ENCODE measurements around the gene CFAP107. TPM values are rescaled to one million over a fixed set of nuclear protein-coding genes. Genes with fewer than 3 reads are reported as not detected.
"Not testable (repeated sequence)": the region's sequence is repeated elsewhere in the genome, so short reads cannot be mapped to it uniquely, and the experiment has no call there.

Gene CFAP107
- total RNA-seq, 1 experiment from 2014 or later: not detected

DNA sequence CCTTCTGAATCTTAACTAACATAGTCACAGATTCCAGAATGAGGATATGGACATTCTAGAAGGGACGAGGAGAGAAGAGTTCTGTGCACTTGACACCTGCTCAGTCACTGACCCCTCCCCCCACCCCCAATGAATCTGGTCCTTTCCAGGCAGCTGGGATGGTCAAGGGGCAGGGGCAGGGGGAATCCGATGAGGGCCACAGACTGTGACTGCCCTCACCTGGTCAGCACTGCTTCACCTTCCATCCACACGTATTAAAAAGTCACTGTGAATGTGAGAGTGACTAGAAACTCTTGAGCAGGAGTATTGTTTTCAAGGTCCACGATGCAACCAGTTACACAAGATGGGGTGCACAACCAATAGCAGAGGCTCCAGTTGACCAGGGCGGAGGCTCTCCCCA lies 18.0 kb downstream of the CFAP107 start:
- no peaks in the 10 kb centered on the region for H3K9me3 ChIP-seq
- H3K4me3 ChIP-seq: no peak overlapping the region
- H3K27me3 ChIP-seq: peaks cover 8% of the 10 kb centered on the region; the same call in 1 of the 2 replicates
- H3K36me3 ChIP-seq: no peaks in the 10 kb centered on the region
- no peak for DNase-seq

DNA sequence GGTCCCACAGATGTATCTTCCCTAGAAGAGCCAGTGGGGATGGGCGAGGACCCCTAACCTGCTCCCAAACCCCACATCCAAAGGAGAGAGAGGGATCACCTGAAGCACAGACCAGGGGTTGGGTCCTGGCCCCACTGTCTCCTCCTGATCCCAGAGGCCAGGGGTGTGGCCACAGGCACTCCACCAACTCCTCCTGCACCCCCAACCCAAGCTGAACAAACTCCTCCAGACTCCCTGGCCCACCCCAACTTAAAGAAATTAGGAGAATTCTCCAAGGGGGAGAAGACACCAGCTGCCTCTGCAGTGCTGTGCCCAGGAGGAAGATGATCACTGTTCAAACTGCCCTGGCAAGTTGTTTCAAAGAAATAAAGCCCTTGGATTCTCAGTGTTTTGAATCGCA lies 23.0 kb downstream of the CFAP107 start:
- H3K4me3 ChIP-seq: no peak overlapping the region
- no peaks in the 10 kb centered on the region for H3K9me3 ChIP-seq
- peaks cover 8% of the 10 kb centered on the region; the same call in 1 of the 2 replicates for H3K27me3 ChIP-seq
- no peak for DNase-seq
- H3K36me3 ChIP-seq: no peaks in the 10 kb centered on the region

GRCh38 chr1:12769976-12770505 lies 24.0 kb downstream of the CFAP107 start:
- no peak for DNase-seq
- no peak overlapping the region for H3K4me3 ChIP-seq
- H3K9me3 ChIP-seq: no peaks in the 10 kb centered on the region
- H3K27me3 ChIP-seq: peaks cover 8% of the 10 kb centered on the region; the same call in 1 of the 2 replicates
- no peaks in the 10 kb centered on the region for H3K36me3 ChIP-seq

DNA sequence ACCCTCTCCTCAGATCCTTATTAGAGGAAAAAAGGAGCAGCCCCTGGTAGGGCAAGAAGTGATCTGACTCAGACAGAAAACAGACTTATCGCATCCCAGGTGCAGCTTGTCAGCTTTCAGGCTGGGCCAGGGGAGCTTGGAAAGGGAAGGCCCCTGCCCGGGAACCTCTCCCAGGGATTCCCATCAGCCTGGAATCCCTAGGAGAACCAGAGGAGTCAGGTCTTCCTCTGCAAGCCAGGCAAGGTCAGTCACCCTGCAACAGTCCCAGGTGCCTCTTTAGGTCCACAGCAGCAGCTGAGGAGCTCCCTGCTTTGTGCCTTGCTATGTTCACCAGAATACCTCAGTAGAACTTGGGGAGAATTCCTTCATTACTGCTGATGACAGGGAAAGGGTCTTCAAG lies 24.6 kb downstream of the CFAP107 start:
- H3K27me3 ChIP-seq: peaks cover 4% of the 10 kb centered on the region; the same call in 1 of the 2 replicates
- no peaks in the 10 kb centered on the region for H3K36me3 ChIP-seq
- DNase-seq: no peak
- H3K9me3 ChIP-seq: no peaks in the 10 kb centered on the region
- no peak overlapping the region for H3K4me3 ChIP-seq

DNA sequence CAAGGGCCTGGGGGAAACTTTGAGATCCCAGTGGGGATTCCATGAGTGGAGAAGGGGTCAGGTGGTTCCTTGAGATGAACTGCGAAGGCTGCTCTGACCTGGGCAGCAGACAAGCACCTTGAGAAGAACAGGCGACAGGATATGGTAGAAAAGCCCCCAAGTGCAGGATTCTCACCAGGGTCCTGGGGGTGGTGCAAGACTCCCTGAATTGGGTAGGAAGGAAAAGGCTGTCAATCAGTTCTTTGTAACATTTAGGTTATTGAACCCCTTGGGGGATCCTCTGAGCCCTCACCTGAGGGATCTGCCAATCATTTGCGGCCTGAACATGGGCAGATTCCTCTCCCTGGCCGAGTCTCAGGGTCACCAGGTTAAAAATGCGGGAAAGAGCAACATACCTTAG lies 25.2 kb downstream of the CFAP107 start:
- Histone ChIP-seq H3K36me3 (no peaks in the 10 kb centered on the region), H3K9me3 (no peaks in the 10 kb centered on the region), H3K4me3 (no peak overlapping the region), H3K27me3 (no peaks in the 10 kb centered on the region)
- DNase-seq: no peak

- no peak for DNase-seq
- Histone ChIP-seq H3K36me3 (no peaks in the 10 kb centered on the region), H3K27me3 (no peaks in the 10 kb centered on the region), H3K4me3 (no peak overlapping the region), H3K9me3 (no peaks in the 10 kb centered on the region)
Measured at GRCh38 chr1:12772520-12772919, 26.5 kb downstream of the CFAP107 start.

DNA sequence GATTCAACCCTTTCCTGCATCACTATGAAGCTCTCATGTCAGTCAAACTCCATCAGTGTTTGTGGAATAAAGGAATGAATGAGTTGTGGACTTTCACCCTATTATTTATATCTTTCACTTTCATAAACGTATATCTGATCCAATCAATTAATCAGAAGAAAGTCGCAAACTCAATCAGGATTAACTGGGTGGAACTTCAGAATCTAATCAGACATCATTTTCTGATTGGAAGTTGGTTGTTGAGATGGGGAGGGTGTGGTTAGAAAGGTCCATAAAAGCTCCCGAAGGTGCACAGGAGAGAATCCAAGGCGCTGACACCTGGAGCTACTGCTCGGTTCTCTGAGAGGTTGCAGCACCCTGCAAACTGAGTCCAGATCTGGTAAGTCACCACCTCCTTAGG lies 27.4 kb downstream of the CFAP107 start, which contains the start of gene PRAMEF12:
Gene PRAMEF12 (plus strand): TSS at position 301 of the 400 bp plus-strand sequence. CDS start 1,130 bp downstream, outside the sequence.
- H3K4me3 ChIP-seq: no peak within 1 kb of the TSS
- DNase-seq: no peak
- H3K27me3 ChIP-seq: no peaks in the 10 kb centered on the region
- H3K36me3 ChIP-seq: no peaks in the 10 kb centered on the region
- H3K9me3 ChIP-seq: no peaks in the 10 kb centered on the region

GRCh38 chr1:12774801-12775345 lies 28.9 kb downstream of the CFAP107 start:
- Histone ChIP-seq H3K36me3 (no peaks in the 10 kb centered on the region), H3K27me3 (no peaks in the 10 kb centered on the region), H3K9me3 (no peaks in the 10 kb centered on the region), H3K4me3 (no peak overlapping the region)
- no peak for DNase-seq

GRCh38 chr1:12775443-12775842 lies 29.4 kb downstream of the CFAP107 start:
- Histone ChIP-seq H3K4me3 (no peak overlapping the region), H3K27me3 (no peaks in the 10 kb centered on the region), H3K36me3 (no peaks in the 10 kb centered on the region), H3K9me3 (no peaks in the 10 kb centered on the region)
- no peak for DNase-seq

DNA sequence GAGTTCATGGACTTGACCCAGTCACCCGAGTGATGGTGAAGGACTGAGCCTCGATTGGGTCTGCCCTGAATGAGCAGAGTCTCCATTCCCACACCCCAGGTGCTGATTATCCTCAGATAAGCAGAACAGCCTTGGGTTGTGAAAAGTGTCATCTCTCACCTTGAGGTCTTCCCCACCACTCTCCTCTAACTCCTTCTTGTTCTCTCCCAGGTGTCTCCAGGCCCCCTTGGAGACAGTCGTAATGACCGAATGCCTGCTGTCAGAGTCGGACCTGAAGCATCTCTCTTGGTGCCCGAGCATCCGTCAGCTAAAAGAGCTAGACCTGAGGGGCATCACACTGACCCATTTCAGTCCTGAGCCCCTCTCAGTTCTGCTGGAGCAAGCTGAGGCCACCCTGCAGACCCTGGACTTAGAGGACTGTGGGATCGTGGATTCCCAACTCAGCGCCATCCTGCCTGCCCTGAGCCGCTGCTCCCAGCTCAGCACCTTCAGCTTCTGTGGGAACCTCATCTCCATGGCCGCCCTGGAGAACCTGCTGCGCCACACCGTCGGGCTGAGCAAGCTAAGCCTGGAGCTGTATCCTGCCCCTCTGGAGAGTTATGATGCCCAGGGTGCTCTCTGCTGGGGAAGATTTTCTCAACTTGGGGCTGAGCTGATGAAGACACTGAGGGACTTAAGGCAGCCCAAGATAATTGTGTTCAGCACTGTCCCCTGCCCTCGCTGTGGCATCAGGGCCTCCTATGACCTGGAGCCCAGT lies 31.0 kb downstream of the CFAP107 start:
- Histone ChIP-seq H3K27me3 (no peaks in the 10 kb centered on the region), H3K9me3 (no peaks in the 10 kb centered on the region), H3K36me3 (no peaks in the 10 kb centered on the region), H3K4me3 (no peak overlapping the region)
- no peak for DNase-seq

DNA sequence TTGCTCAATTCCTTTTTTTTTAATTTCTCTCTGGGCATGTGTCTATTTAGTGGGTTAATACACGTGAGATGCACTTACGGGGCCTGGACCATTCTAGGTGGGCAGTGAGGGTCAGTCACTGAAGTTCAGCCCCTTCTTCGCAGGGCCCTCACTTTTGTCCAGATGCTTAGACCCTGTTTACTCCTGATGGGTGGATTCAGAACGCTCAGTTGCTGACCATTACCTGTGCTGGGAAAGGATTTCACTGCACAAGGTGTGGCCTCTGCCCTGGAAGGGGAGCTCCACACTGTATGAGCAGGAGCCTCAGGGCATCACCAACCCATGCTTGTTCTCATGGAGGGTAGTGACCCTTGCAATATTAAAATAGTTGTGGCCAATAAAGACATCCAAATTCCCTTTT lies 32.1 kb downstream of the CFAP107 start:
- Histone ChIP-seq H3K9me3 (no peaks in the 10 kb centered on the region), H3K4me3 (no peak overlapping the region), H3K27me3 (no peaks in the 10 kb centered on the region), H3K36me3 (no peaks in the 10 kb centered on the region)
- DNase-seq: no peak

- no peak for DNase-seq
- Histone ChIP-seq H3K9me3 (no peaks in the 10 kb centered on the region), H3K4me3 (no peak overlapping the region), H3K27me3 (no peaks in the 10 kb centered on the region), H3K36me3 (no peaks in the 10 kb centered on the region)
Measured at GRCh38 chr1:12778907-12779306, 32.9 kb downstream of the CFAP107 start.

DNA sequence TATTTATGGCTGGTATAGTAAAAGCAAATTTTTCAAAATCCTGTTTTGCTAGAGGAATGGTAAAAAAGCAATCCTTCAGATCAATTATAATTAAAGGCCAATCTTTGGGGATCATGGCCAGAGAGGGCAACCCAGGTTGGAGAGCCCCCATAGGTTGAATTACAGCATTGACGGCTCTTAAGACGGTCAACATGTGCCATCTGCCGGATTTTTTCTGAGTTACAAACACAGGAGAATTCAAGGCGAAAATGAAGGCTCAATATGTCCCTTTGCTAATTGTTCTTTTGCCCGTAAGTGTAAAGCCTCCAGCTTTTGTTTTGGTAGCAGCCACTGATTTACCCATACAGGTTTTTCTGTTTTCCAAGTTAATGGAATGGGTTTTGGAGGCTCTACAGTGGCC lies 35.5 kb downstream of the CFAP107 start:
- not testable (repeated sequence) for H3K36me3 ChIP-seq, H3K4me3 ChIP-seq, H3K27me3 ChIP-seq, H3K9me3 ChIP-seq, DNase-seq

GRCh38 chr1:12783783-12784182 lies 37.8 kb downstream of the CFAP107 start:
- not testable (repeated sequence) for DNase-seq, H3K4me3 ChIP-seq, H3K9me3 ChIP-seq, H3K36me3 ChIP-seq, H3K27me3 ChIP-seq

GRCh38 chr1:12784729-12785128 lies 38.7 kb downstream of the CFAP107 start:
- not testable (repeated sequence) for H3K4me3 ChIP-seq, H3K27me3 ChIP-seq, H3K36me3 ChIP-seq, H3K9me3 ChIP-seq, DNase-seq

DNA sequence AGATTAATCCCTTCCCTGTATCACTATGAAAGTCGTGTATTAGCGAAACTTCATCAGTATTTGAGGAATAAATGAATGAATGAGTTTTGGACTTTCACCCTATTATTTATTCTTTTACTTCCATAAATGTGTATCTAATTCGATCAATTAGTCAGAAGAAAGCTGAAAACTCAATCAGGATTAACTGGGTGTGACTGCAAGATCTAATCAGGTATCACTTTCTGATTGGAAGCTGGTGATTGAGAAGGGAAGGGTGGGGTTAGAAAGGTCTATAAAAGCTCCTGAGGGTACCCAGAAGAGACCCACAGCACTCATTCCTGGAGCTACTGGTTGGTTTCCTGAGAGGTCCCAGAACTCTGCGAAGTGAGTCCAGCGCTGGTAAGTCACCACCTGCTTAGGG lies 45.1 kb downstream of the CFAP107 start, which contains the start of gene PRAMEF1:
Gene PRAMEF1 (plus strand): TSS at position 301 of the 400 bp plus-strand sequence. CDS start 1,831 bp downstream, outside the sequence.
- not testable (repeated sequence) for H3K9me3 ChIP-seq, H3K36me3 ChIP-seq, DNase-seq, H3K27me3 ChIP-seq, H3K4me3 ChIP-seq

DNA sequence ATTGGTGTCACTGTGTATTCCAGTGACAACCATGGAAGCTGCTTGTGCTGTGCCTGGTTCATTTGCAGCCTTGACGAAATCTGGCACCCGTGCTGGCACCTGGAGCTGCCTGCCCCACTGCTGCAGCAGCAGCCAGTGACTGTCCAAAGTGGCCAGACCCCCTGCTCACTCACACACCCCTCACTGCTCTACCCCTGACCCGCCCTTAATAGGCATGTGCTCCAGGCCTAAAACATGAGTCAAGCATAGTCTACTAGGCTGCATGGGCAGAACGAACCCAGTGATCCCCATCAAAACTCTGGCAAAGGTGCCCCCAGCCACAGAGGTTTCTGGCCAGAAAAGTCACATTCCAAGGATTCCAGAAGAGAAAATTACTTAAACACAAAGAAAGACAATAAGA lies 52.9 kb downstream of the CFAP107 start:
- Histone ChIP-seq H3K9me3 (no peaks in the 10 kb centered on the region), H3K27me3 (0 out of 2 replicates have a peak, but pooled peaks cover 2% of the 10 kb centered on the region), H3K4me3 (no peak overlapping the region), H3K36me3 (no peaks in the 10 kb centered on the region)
- DNase-seq: peak; percentile 53

- no peak overlapping the region for H3K4me3 ChIP-seq
- peaks cover 4% of the 10 kb centered on the region; the same call in 1 of the 2 replicates for H3K9me3 ChIP-seq
- DNase-seq: no peak
- 0 out of 2 replicates have a peak, but pooled peaks cover 2% of the 10 kb centered on the region for H3K27me3 ChIP-seq
- no peaks in the 10 kb centered on the region for H3K36me3 ChIP-seq
Measured at GRCh38 chr1:12799730-12800129, 53.7 kb downstream of the CFAP107 start.

Measured in MG63 (cell line).